Measurements from ENCODE around the gene CLIP2. TPM values are rescaled to one million over a fixed set of nuclear protein-coding genes. Genes with fewer than 3 reads are reported as not detected.
A peak's percentile ranks its signal among the peaks of the same experiment; 100 is the strongest.
"Not testable (repeated sequence)": the region's sequence is repeated elsewhere in the genome, so short reads cannot be mapped to it uniquely, and the experiment has no call there.

The CLIP2 gene
- polyA plus RNA-seq, 3 donors from 2014 or later: 0.51 to 1.6 TPM; not detected in 1

DNA sequence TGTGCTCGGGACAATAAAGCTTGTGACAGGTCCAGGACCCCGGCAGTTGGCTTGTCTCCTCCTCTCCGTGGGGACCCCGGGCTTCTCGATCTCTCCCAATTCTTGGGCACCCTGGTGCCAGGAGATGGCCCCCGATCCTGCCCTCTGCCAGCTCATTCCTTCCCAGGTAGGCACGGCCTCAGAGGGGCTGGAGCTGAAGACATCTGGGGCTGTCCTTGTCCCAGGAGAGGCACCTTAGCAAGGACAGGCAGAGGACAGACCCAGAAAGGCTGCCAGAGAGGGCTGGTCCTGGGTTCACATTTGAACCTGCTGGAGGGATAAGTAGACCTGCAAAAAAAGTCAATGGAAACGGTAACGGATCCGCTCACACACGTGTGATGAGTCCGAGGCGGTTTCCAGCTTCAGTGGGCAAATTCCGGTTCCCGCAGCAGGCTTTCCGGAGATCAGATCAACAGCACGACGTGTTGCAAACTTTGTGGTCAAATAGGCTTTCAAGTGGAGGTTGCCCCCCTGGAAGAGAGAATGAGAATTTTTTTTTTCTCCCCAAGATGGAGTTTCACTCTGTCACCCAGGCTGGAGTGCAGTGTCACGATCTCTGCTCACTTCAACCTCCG, 116.8 kb downstream of the CLIP2 start:
- H3K4me3 Mint-ChIP-seq: no peak overlapping the region
- no peak for DNase-seq
- H3K9me3 Mint-ChIP-seq: no peaks in the 10 kb centered on the region
- H3K36me3 Mint-ChIP-seq: no peaks in the 10 kb centered on the region
- peaks cover 0 to 7% (median 0%) of the 10 kb centered on the region in 3 donors for H3K27me3 Mint-ChIP-seq (ENCODE audit: low read depth in 3 of 3)
- no peaks in the 10 kb centered on the region for H3K4me1 Mint-ChIP-seq
- no peak overlapping the region for H3K27ac Mint-ChIP-seq

DNA sequence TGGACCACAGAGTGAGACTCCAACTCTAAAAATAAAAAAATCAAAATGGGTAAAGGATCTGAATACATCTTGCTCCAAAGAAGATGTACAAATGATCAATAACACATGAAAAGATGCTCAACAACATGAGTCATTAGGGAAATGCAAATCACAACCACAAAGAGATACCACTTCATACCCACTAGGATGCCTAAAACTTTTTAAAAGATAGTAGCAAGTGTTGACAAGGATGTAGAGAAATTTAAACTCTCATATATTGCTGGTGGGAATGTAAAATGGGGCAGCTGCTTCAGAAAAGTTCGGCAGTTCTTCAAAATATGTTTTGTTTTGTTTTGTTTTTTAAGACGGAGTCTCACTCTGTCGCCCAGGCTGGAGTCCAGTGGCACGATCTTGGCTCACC, 118.8 kb downstream of the CLIP2 start:
- Mint-ChIP-seq H3K36me3 (no peaks in the 10 kb centered on the region), H3K9me3 (no peaks in the 10 kb centered on the region), H3K27ac (no peak overlapping the region), H3K4me3 (no peak overlapping the region), H3K27me3 (ENCODE audit: low read depth in 3 of 3) (peaks cover 0 to 7% (median under 1%) of the 10 kb centered on the region in 3 donors), H3K4me1 (no peaks in the 10 kb centered on the region)
- DNase-seq: no peak

DNA sequence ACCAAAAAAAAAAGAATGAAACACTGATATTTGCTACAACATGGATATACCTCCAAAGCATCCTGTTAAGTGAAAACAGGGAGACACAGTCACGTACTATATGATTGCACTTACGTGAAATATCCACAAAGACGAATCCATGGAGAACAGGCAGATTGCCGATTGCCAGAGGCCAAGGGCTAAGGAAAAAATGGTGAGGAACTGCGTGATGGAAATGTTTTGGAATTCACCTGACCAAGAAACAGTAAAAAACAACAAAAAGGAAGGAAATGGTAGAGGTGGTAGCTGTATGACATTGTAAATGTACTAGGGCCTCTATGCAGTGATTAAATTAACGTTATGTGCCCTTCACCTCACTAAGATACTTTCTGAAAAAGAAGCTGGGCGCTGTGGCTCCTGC, 120.4 kb downstream of the CLIP2 start:
- Mint-ChIP-seq H3K27me3 (ENCODE audit: low read depth in 3 of 3) (peaks cover 0 to 7% (median 2%) of the 10 kb centered on the region in 3 donors), H3K4me3 (no peak overlapping the region), H3K4me1 (no peaks in the 10 kb centered on the region), H3K27ac (no peak overlapping the region), H3K36me3 (no peaks in the 10 kb centered on the region), H3K9me3 (no peaks in the 10 kb centered on the region)
- no peak for DNase-seq

DNA sequence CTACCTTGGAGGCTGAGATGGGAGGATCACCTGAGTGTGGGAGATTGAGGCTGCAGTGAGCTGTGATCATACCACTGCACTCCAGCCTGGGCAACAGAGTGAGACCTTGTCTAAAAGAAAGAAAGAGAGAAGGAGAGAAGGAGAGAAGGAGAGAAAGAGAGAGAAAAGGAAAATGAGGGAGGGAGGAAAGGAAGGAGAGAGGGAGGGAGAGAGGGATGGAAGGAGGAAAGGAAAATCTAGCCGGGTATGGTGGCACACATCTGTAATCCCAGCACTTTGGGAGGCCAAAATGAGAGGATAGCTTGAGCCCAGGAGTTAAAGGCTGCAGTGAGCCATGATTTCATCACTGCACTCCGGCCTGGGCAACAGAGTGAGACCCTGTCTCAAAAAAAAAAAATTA, 121.6 kb downstream of the CLIP2 start:
- H3K27ac Mint-ChIP-seq: no peak overlapping the region
- H3K4me3 Mint-ChIP-seq: no peak overlapping the region
- H3K27me3 Mint-ChIP-seq (ENCODE audit: low read depth in 3 of 3): peaks cover 0 to 7% (median 2%) of the 10 kb centered on the region in 3 donors
- no peaks in the 10 kb centered on the region for H3K9me3 Mint-ChIP-seq
- DNase-seq: no peak
- no peaks in the 10 kb centered on the region for H3K4me1 Mint-ChIP-seq
- no peaks in the 10 kb centered on the region for H3K36me3 Mint-ChIP-seq

DNA sequence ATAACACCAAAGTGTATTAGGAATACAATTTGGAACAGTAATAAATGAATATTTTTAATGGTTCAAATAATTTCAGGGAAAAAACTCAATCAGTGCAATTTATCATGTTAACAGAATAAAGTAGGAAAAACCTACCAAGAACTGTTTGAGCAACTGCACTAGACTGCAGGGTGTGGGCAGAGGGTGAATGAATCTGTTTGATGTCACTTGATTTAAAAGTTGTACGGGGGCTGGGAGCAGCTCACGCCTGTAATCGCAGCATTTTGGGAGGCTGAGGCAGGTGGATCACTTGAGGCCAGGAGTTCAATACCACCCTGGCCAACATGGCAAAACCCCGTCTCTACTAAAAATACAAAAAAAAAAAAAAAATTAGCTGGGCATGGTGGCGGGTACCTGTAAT, 122.4 kb downstream of the CLIP2 start:
- H3K36me3 Mint-ChIP-seq; H3K27me3 Mint-ChIP-seq (ENCODE audit: low read depth in 3 of 3): not testable (repeated sequence)

DNA sequence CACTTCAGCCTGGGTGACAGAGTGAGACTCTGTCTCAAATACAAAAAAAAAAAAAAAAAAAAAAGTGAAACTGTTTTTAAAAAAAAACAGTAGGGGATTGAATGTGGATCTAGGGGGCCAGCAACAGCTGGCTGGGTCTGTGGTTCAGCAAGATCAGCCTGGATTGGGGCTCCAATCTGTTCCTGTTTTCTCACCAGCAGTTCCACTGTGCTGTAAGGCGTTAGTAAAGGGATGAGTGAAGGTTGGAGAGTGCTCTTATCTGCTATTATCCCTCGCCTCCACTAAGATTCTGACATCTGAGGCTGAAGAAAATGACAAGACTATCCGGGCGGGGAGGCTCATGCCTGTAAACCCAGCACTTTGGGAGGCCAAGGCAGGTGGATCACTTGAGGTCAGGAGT, 122.8 kb downstream of the CLIP2 start:
- no peak overlapping the region for H3K4me3 Mint-ChIP-seq
- H3K27ac Mint-ChIP-seq: no peak overlapping the region
- H3K27me3 Mint-ChIP-seq (ENCODE audit: low read depth in 3 of 3): peaks cover 0 to 5% (median 2%) of the 10 kb centered on the region in 3 donors
- no peaks in the 10 kb centered on the region for H3K4me1 Mint-ChIP-seq
- DNase-seq: no peak
- H3K9me3 Mint-ChIP-seq: no peaks in the 10 kb centered on the region
- no peaks in the 10 kb centered on the region for H3K36me3 Mint-ChIP-seq

More for the DNA sequence above, 122.4 kb downstream of the CLIP2 start:
- H3K27ac Mint-ChIP-seq, H3K4me1 Mint-ChIP-seq, DNase-seq, H3K4me3 Mint-ChIP-seq, H3K9me3 Mint-ChIP-seq: not testable (repeated sequence)

DNA sequence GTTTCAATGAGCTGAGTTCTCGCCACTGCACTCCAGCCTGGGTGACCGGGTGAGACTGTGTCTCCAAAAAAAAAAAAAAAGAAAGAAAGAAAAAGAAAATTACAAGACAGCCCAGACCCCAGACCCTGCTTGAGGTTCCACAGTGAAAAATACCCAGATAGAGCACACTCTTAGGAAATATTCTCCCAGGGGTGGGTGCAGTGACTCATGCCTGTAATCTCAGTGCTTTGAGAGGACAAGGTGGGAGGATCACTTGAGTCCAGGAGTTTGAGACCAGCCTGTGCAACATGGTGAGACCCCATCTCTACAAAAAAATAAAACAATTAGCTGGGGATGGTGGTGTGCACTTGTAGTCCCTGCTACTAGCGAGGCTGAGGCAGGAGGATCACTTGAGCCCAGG, 123.4 kb downstream of the CLIP2 start:
- H3K9me3 Mint-ChIP-seq: no peaks in the 10 kb centered on the region
- no peak for DNase-seq
- no peak overlapping the region for H3K27ac Mint-ChIP-seq
- no peaks in the 10 kb centered on the region for H3K4me1 Mint-ChIP-seq
- H3K27me3 Mint-ChIP-seq (ENCODE audit: low read depth in 3 of 3): peaks cover 0 to 5% (median 2%) of the 10 kb centered on the region in 3 donors
- H3K4me3 Mint-ChIP-seq: no peak overlapping the region
- no peaks in the 10 kb centered on the region for H3K36me3 Mint-ChIP-seq

DNA sequence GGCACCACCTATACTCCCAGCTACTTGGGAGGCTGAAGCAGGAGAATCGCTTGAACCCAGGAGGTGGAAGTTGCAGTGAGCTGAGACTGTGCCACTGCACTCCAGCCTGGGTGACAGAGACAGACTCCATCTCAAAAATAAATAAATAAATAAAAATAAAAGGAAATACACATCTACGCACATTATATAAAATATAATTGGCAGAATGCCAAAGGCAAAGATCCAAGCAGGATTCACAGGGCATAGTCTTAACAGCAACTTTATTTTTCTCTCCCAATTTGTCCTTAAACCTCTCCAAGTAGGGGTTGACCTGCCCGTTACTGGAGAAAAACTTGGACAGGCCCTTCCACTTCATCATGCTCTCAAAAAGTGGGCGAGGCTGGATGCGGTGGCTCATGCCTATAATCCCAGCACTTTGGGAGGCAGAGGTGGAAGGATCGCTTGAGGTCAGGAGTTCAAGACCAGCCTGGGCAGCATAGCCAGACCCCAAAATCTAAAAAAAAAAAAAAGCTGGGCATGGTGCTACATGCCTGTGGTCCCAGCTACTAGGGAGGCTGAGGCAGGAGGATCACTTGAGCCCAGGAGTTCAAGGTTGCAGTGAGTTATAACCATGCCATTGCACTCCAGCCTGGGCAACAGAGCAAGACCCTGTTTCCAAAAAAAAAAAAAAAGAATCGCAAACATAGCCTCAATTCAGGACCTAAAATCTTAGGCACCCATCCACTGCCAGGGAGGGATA, 125.6 kb downstream of the CLIP2 start:
- not testable (repeated sequence) for H3K4me3 Mint-ChIP-seq; H3K27ac Mint-ChIP-seq; H3K27me3 Mint-ChIP-seq (ENCODE audit: low read depth in 3 of 3); H3K4me1 Mint-ChIP-seq; H3K9me3 Mint-ChIP-seq; H3K36me3 Mint-ChIP-seq; DNase-seq

DNA sequence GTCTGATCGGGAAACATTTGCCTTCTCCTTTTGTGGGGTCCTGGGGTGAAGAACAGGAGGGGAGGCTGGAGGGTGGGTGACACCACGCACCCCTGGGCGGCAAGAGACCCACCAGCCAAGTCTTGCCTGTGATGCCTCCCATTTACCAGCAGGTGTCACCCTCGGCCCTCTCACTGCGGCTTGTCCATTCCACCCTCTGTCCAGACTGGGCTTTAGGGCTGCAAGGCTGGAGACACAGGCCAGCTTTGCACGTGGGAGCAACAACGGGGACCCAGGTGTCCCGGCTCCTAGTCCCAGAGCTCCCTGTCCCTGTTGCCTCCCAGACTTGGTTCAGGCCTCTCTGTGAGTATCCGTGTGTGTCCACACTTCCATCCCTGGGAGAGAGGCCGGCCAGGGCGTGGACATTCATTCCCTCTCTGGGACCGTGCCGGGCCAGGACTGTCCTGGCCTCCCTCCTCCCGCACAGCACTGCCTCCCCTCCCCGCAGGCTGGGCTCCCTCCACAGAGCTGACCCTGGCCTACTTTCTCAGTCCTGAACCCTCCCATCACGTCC, 128.3 kb downstream of the CLIP2 start:
- no peaks in the 10 kb centered on the region for H3K9me3 Mint-ChIP-seq
- peaks cover 2 to 3% (median 2%) of the 10 kb centered on the region in 3 donors for H3K27me3 Mint-ChIP-seq (ENCODE audit: low read depth in 3 of 3)
- H3K4me3 Mint-ChIP-seq: no peak overlapping the region
- DNase-seq: peak; percentile 35 to 55 (median 52)
- no peaks in the 10 kb centered on the region for H3K4me1 Mint-ChIP-seq
- H3K36me3 Mint-ChIP-seq: no peaks in the 10 kb centered on the region
- H3K27ac Mint-ChIP-seq: no peak overlapping the region

DNA sequence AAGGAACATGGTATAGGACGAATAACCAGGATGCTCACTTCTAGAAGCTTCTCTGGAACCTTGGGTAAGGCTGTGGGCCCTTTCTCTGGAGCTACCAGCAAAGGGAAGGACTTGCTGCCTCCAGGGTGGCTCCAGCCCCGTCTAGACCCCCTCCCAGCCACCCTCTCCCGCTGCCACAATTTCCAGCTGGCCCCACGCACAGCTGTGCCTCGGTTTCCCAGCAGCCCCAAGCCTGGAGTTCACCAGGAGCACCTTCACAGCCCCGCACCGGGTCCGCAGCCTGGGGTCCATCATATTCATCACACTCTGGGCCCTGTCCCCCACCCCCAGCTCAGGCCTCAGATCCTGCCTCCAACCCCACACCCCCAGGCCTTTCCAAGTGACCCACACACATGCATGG, 128.9 kb downstream of the CLIP2 start:
- Mint-ChIP-seq H3K4me1 (no peaks in the 10 kb centered on the region), H3K36me3 (no peaks in the 10 kb centered on the region), H3K4me3 (no peak overlapping the region), H3K27ac (no peak overlapping the region), H3K9me3 (no peaks in the 10 kb centered on the region), H3K27me3 (ENCODE audit: low read depth in 3 of 3) (peaks cover under 1 to 5% (median 2%) of the 10 kb centered on the region in 3 donors)
- DNase-seq: no peak

DNA sequence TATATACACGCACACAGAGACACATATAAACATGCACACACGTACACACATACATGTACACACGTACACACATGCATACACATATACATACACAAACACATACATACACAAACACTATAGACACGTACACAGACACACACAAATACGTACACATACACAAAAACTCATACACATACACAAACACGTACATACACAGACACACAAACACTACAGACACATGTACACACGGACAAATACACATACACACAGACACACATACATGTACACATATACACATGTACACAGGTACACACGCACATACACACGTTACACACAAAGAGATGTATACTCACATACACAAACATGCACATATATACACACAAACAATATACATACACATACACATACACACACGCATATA, 129.3 kb downstream of the CLIP2 start:
- DNase-seq: no peak
- Mint-ChIP-seq H3K36me3 (no peaks in the 10 kb centered on the region), H3K9me3 (no peaks in the 10 kb centered on the region), H3K4me1 (no peaks in the 10 kb centered on the region), H3K27me3 (ENCODE audit: low read depth in 3 of 3) (peaks cover 0 to 5% (median 2%) of the 10 kb centered on the region in 3 donors), H3K4me3 (no peak overlapping the region), H3K27ac (no peak overlapping the region)

DNA sequence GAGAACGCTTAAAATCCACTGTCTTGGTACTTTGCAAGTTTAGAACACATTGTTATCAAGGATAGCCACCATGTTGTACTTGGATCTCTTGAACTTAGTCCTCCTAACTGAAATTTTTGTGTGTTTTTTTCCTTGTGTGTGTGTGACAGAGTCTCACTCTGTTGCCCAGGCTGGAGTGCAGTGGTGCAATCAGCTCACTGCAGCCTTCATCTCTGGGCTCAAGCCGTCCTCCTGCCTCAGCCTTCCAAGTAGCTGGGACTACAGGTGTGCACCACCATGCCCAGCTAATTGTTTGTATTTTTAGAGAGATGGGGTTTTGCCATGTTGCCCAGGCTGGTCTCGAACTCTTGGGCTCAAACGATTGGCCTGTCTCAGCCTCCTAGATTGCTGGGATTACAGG, 130.0 kb downstream of the CLIP2 start:
- not testable (repeated sequence) for H3K27me3 Mint-ChIP-seq (ENCODE audit: low read depth in 3 of 3); H3K9me3 Mint-ChIP-seq; DNase-seq; H3K36me3 Mint-ChIP-seq; H3K4me3 Mint-ChIP-seq; H3K4me1 Mint-ChIP-seq
- peak overlapping the region in 1 of 6 donors; percentile 11 for H3K27ac Mint-ChIP-seq

DNA sequence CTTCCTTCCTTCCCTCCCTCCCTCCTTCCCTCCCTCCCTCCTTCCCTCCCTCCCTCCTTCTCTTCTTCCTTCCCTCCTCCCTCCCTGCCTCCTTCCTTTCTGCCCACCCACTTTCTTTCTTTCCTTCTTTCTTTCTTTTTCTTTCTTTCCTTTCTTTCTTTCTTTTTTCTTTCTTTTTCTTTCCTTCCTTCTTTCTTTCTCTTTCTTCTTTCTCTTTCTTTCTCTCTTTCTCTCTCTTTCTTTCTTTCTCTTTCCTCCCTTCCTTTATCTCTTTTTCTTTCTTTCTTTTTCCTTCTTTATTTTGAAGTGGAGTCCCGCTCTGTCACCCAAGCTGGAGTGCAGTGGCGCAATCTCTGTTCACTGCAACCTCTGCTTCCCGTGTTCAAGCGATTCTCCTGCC, 130.8 kb downstream of the CLIP2 start:
- no peak for DNase-seq
- Mint-ChIP-seq H3K27ac (no peak overlapping the region), H3K27me3 (ENCODE audit: low read depth in 3 of 3) (peaks cover 0 to 5% (median 2%) of the 10 kb centered on the region in 3 donors), H3K4me3 (no peak overlapping the region), H3K9me3 (no peaks in the 10 kb centered on the region), H3K36me3 (no peaks in the 10 kb centered on the region), H3K4me1 (no peaks in the 10 kb centered on the region)

DNA sequence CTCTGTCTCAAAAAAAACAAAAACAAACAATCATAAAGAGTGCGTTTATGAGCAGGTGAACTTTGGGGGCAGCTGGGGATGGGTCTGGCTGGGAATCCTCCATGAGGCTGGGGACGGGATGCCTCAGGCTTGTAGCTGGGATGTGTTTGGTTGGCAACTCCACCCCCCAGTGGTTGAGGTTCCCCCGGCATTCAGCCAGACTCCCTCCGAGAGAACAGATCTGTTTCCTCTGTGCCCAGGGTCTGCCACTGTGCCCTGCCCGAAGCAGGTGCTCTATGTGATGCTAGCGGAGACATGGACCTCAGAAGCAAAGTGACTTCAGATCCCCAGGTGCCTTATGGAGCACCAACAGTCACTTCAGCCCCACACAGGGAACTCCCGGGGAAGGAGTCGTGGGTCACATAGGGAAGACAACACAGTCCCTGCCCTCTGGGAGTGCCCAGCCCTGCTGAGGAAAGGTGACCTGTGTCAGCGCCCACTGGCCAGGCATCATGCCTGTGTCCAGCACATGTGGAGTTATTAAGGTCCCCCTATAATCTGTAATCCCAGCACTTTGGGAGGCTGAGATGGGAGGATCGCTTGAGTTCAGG, 135.2 kb downstream of the CLIP2 start:
- no peak overlapping the region for H3K27ac Mint-ChIP-seq
- peaks cover 0 to 5% (median 2%) of the 10 kb centered on the region in 3 donors for H3K27me3 Mint-ChIP-seq (ENCODE audit: low read depth in 3 of 3)

More for the DNA sequence above, 135.2 kb downstream of the CLIP2 start:
- DNase-seq: no peak
- Mint-ChIP-seq H3K36me3 (no peaks in the 10 kb centered on the region), H3K9me3 (no peaks in the 10 kb centered on the region), H3K4me3 (no peak overlapping the region), H3K4me1 (no peaks in the 10 kb centered on the region)
